ENCODE results near the gene CHRNA4. TPM values are rescaled to one million over a fixed set of nuclear protein-coding genes. Genes with fewer than 3 reads are reported as not detected.
A peak's percentile ranks its signal among the peaks of the same experiment; 100 is the strongest.
"Not testable (repeated sequence)": the region's sequence is repeated elsewhere in the genome, so short reads cannot be mapped to it uniquely, and the experiment has no call there.

Gene CHRNA4
- total RNA-seq, 2 experiments from 2014 or later: not detected

DNA sequence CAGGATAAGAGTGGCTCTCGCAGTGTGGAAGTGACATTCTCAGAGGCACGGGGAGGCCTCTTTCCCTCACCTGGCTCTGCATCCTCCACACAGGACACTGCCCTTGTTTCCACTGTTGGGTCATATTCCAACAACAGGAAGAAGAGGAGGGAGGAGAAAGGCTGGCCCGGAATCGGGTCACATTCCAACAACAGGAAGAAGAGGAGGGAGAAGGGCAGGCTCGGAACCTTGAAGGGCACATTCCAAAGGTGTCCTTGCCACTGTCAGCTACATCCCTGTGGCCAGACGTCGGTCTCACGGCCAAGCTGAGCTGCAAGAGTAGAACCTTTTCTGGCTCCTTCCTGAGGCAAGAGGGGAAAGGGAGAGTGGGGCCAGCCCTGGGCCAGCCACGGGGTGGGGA, 25.4 kb downstream of the CHRNA4 start:
- POLR2A ChIA-PET: no interaction called here
- ATAC-seq (no peak), DNase-seq (no peak)
- CTCF ChIA-PET: no interaction called here
- Mint-ChIP-seq H3K36me3 (ENCODE audit: low read depth) (no peaks in the 10 kb centered on the region), H3K27me3 (ENCODE audit: low read depth) (peaks cover 9% of the 10 kb centered on the region), H3K9me3 (ENCODE audit: insufficient read depth) (peaks cover 3% of the 10 kb centered on the region), H3K27ac (no peak overlapping the region), H3K4me3 (no peak overlapping the region), H3K4me1 (ENCODE audit: low read depth) (no peaks in the 10 kb centered on the region)

DNA sequence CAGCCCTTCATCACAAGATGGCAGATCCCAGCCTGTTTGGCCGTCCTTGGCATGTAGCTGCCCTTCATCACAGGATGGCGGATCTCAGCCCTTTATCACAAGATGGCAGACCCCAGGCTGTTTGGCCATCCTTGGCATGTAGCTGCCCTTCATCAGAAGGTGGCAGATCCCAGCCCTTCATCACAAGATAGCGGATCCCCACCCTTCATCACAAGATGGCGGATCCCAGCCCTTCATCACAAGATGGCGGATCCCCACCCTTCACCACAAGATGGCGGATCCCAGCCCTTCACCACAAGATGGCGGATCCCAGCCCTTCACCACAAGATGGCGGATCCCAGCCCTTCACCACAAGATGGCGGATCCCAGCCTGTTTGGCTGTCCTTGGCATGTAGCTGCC, 26.1 kb downstream of the CHRNA4 start:
- DNase-seq; H3K4me1 Mint-ChIP-seq (ENCODE audit: low read depth); H3K27me3 Mint-ChIP-seq (ENCODE audit: low read depth); H3K27ac Mint-ChIP-seq; ATAC-seq; POLR2A ChIA-PET; H3K9me3 Mint-ChIP-seq (ENCODE audit: insufficient read depth); CTCF ChIA-PET; H3K4me3 Mint-ChIP-seq; H3K36me3 Mint-ChIP-seq (ENCODE audit: low read depth): not testable (repeated sequence)

DNA sequence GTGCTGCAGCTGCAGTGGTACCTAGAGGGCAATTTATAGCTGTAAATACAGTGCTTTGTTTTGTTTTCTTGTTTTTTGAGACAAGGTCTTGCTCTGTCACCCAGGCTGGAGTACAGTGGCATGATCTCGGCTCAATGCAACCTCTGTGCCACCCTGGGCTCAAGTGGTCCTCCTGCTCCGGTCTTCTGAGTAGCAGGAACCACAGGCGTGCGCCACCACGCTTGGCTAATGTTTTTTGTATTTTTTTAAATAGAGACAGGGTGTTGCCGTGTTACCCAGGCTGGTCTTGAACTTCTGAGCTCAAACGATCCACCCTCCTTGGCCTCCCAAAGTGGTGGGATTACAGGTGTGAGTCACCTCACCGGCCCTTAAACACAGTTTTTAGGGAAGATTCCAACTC, 26.8 kb downstream of the CHRNA4 start:
- Mint-ChIP-seq H3K4me1 (ENCODE audit: low read depth) (no peaks in the 10 kb centered on the region), H3K27me3 (ENCODE audit: low read depth) (peaks cover 9% of the 10 kb centered on the region), H3K9me3 (ENCODE audit: insufficient read depth) (peaks cover 3% of the 10 kb centered on the region), H3K36me3 (ENCODE audit: low read depth) (no peaks in the 10 kb centered on the region), H3K4me3 (no peak overlapping the region), H3K27ac (no peak overlapping the region)
- DNase-seq (no peak), ATAC-seq (no peak)
- ChIA-PET POLR2A (no interaction called here), CTCF (no interaction called here)

DNA sequence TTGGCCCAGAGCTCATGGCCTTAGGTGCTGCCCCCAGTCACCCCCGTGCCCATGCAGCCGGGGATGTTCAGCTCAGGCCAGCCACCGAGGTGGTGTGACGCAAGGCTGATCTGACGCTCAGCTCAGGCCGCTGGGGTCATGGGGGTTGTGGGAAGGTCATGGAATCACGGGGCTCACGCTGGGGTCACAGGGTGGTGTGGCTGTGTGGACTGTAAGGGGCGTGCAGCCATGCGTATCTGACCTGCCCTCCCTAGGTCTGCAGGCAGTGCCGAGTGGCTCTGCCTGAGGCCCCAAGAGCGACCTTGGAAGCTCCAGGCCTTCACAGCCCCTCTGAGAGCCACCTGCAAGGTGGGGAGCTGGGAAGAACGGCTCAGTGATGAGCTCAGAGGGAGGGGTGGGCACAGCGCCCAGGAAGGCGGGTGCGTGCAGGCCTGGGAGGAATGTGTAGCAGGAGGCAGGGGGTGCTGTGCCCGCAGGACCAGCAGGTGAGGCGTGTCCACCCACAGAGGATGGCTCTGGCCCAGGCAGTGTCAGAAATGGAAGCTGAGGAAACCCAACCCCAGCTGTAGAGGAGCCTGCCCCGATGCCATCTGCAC, 27.8 kb downstream of the CHRNA4 start:
- ChIA-PET POLR2A (no interaction called here), CTCF (no interaction called here)
- Mint-ChIP-seq H3K36me3 (ENCODE audit: low read depth) (no peaks in the 10 kb centered on the region), H3K9me3 (ENCODE audit: insufficient read depth) (peaks cover 3% of the 10 kb centered on the region), H3K4me3 (no peak overlapping the region), H3K27me3 (ENCODE audit: low read depth) (peaks cover 7% of the 10 kb centered on the region), H3K4me1 (ENCODE audit: low read depth) (no peaks in the 10 kb centered on the region), H3K27ac (no peak overlapping the region)
- ATAC-seq (no peak), DNase-seq (no peak)

DNA sequence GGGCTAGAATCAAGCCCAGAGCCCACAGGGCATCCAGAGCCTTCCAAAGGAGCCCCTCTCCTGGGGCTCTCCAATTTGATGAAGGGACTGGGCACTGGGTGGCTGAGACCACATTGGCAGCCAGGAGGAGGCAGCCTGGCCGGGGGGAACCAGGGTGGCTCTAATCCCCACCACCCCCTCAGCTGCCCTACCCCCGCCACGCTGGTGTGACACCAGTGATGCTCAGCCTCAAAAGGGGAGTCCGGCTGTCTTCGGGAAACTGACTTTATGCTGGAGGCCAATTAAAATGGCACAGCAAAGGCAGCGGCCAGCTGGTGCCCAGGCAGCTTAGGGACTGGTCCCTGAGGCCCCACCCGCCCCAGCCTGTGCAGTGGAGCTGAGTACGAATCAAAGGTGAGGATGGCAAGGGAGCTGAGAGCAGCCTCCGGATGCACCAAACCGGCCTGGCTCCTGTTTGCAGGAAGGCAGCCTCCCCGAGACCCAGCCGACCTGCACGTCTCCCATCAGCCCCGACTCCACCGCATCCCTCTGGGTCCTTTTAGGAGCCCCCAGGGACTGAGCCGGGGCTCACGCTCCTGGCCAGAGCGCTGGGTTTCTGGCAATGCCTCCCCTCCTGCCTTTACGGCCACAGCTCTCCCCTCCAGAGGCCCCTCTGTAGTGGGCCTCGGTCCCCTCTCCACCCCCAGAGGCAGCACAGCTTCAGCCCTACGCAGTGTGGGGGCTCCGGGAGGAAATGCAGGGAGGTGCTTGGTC, 28.5 kb downstream of the CHRNA4 start:
- H3K27ac Mint-ChIP-seq: no peak overlapping the region
- POLR2A ChIA-PET: no interaction called here
- peaks cover 3% of the 10 kb centered on the region for H3K9me3 Mint-ChIP-seq (ENCODE audit: insufficient read depth)
- no peak for DNase-seq
- peaks cover 4% of the 10 kb centered on the region for H3K27me3 Mint-ChIP-seq (ENCODE audit: low read depth)
- ATAC-seq: no peak
- CTCF ChIA-PET: no interaction called here
- H3K36me3 Mint-ChIP-seq (ENCODE audit: low read depth): no peaks in the 10 kb centered on the region
- no peak overlapping the region for H3K4me3 Mint-ChIP-seq
- no peaks in the 10 kb centered on the region for H3K4me1 Mint-ChIP-seq (ENCODE audit: low read depth)

DNA sequence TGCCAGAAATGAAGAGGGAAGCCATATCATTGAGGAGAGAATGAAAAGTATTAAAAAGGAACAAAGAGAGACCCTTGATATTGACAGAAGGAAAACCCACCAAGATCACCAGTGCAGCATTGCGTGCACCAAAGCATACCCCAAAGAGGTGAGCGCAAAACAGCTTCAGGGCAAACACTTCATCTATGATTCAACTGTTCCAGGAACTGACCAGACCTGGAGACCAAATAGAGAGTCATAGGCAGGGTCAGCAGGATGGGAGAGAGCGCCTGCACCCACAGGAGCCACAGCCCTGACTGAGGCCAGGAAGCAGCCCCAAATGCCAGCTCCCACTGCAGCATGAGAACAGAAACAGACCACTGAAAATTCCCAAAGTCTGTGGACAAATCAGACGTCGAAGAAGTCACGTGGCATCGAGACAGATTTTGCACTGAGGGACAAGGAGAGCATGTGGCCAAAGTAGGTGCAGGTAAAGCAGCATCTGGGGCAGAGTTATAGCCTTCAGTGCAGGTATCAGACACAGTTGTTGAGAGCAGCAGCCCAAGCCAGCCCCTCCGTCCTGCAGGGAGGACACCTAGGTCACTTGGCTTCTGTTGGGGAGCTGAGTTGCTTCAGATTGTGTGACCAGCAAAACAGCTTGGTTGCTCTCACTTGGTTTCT, 29.3 kb downstream of the CHRNA4 start:
- POLR2A ChIA-PET: no interaction called here
- Mint-ChIP-seq H3K4me3 (no peak overlapping the region), H3K36me3 (ENCODE audit: low read depth) (no peaks in the 10 kb centered on the region), H3K27ac (no peak overlapping the region), H3K27me3 (ENCODE audit: low read depth) (peaks cover 4% of the 10 kb centered on the region), H3K9me3 (ENCODE audit: insufficient read depth) (peaks cover 6% of the 10 kb centered on the region), H3K4me1 (ENCODE audit: low read depth) (peaks cover 3% of the 10 kb centered on the region)
- no peak for DNase-seq
- CTCF ChIA-PET: no interaction called here
- ATAC-seq: no peak

DNA sequence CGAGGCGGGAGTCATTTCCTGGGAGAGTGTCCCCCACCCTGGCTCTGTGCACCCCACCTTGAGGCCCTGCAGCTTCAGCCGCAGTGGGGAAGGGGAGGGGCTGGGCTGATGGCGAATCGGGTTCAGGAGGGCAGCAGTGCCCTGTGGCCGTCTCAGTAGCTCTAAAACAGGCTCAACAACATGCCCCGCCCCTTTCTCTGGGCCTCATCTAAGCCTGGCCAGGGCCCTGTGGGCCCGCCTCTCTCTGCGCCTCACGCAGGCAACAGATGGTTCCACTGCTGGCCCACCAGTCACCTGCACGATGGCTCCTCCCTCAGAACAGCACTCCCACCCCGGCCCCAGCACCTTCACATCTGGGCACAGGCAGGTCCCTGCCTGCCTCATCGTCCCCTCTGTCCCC, 30.2 kb downstream of the CHRNA4 start:
- H3K4me3 Mint-ChIP-seq: no peak overlapping the region
- DNase-seq (no peak), ATAC-seq (no peak)
- CTCF ChIA-PET: no interaction called here
- no peaks in the 10 kb centered on the region for H3K27me3 Mint-ChIP-seq (ENCODE audit: low read depth)
- peaks cover 5% of the 10 kb centered on the region for H3K4me1 Mint-ChIP-seq (ENCODE audit: low read depth)
- no peak overlapping the region for H3K27ac Mint-ChIP-seq
- H3K9me3 Mint-ChIP-seq (ENCODE audit: insufficient read depth): peaks cover 6% of the 10 kb centered on the region
- no peaks in the 10 kb centered on the region for H3K36me3 Mint-ChIP-seq (ENCODE audit: low read depth)
- POLR2A ChIA-PET: no interaction called here

DNA sequence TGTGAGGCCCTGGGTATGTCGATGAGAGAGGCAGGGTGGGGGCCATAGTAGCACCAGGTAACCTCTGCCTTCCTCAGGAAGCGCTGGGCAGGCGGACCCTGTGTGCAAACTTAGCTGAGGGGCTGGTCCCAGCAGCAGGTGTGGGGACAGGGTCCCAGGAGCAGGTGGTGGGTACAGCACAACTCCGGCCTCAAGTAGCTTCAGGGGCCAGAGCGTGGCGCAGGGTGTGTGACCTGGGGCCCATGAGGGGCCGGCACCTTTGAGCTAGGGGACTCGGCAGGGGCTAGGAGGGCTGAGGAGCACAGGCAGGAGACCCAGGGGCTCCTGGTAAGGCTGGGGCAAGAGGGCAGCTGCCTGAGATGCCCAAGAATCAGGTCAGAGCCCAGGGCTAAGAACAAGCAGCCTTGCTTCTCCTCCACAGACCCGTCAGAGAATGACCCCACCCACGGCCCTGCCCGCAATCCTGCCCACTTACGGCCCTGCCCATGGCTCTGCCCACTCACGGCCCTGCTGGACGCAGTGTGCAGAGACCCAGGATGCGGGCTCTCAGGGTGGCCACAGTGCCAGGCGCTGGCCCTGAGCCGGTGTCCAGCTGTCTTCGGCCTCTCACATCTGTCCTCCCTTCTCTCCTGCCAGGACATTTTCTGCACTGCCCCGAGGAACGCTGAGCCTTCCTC, 30.9 kb downstream of the CHRNA4 start:
- Mint-ChIP-seq H3K9me3 (ENCODE audit: insufficient read depth) (peaks cover 6% of the 10 kb centered on the region), H3K27ac (no peak overlapping the region), H3K4me1 (ENCODE audit: low read depth) (peaks cover 5% of the 10 kb centered on the region), H3K27me3 (ENCODE audit: low read depth) (no peaks in the 10 kb centered on the region), H3K36me3 (ENCODE audit: low read depth) (no peaks in the 10 kb centered on the region), H3K4me3 (no peak overlapping the region)
- DNase-seq (no peak), ATAC-seq (no peak)
- CTCF ChIA-PET: no interaction called here
- POLR2A ChIA-PET: interaction anchor here (0.6 kb wide), 1 partner anchor 15 kb away, joined by 3 read pairs; no protein-coding TSS in a partner anchor

DNA sequence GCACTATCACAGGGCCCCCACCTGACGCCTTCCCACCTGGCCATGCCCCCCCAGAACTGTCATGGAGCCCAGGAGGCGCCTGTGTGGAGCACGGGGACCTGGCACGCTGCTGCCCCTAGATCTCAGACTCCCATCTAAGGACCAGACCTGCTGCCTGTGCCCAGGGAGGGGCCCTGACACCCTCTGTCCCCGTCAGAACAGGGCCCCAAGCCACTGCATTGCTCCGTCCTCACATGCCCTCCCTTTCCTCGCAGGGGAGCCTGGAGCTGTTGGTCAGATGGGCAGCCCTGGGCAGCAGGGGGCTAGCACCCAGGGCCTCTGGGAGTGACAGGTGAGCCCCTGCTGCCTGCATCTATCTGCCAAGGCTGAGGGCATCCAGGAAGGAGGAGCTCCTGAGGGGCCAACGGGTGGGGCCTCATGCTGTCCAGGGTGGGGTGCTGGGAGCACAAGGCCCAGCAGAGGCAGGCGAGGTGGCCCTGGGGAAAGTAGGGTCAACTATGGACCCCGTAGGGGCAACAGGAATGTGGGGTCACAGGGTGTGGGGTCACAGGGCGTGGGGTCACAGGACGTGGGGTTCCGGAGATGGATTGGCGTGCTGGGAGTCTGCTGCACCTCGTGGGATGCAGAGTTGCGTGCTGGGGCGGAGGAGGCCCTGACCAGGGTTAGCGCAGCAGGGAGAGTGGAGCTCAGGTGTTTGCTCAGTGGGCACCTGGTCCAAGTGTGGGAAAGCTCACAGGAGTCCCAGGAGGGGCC, 31.6 kb downstream of the CHRNA4 start:
- Mint-ChIP-seq H3K9me3 (ENCODE audit: insufficient read depth) (peaks cover 6% of the 10 kb centered on the region), H3K4me1 (ENCODE audit: low read depth) (peaks cover 5% of the 10 kb centered on the region), H3K27ac (peak overlapping the region; percentile 37), H3K27me3 (ENCODE audit: low read depth) (no peaks in the 10 kb centered on the region), H3K4me3 (no peak overlapping the region), H3K36me3 (ENCODE audit: low read depth) (no peaks in the 10 kb centered on the region)
- CTCF ChIA-PET: no interaction called here
- POLR2A ChIA-PET: no interaction called here
- DNase-seq (no peak), ATAC-seq (no peak)

DNA sequence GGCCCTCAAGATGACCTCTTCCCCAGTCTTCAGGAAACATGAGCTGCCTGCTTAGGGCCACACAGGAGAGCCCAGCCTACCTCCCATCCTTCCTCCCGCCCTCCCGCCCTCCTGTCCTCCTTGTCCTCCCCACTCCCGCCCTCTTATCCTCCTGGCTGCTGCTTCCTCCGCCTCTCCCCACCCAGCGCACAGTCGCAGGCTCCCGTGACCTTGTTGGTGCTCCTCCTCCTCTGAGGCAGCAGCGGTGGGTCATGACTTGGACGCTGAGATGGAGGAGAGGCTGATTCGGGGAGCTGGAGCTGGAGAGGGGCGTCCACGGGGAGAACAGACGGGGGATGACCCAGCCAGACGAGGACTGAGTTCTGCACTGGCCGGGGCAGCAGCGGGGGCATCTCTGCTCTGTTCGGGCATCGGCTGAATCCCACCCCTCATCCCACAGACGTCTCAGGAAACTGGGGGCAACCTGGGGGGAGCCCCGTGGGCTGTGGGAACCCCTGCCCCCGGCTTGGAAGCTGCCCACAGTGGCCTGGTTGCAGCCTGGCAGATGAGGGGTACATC, 32.4 kb downstream of the CHRNA4 start:
- H3K27me3 Mint-ChIP-seq (ENCODE audit: low read depth): peaks cover 4% of the 10 kb centered on the region
- H3K4me1 Mint-ChIP-seq (ENCODE audit: low read depth): peaks cover 5% of the 10 kb centered on the region
- POLR2A ChIA-PET: no interaction called here
- DNase-seq: no peak
- CTCF ChIA-PET: no interaction called here
- no peak overlapping the region for H3K4me3 Mint-ChIP-seq
- no peak overlapping the region for H3K27ac Mint-ChIP-seq
- peaks cover 6% of the 10 kb centered on the region for H3K9me3 Mint-ChIP-seq (ENCODE audit: insufficient read depth)
- no peak for ATAC-seq
- no peaks in the 10 kb centered on the region for H3K36me3 Mint-ChIP-seq (ENCODE audit: low read depth)

DNA sequence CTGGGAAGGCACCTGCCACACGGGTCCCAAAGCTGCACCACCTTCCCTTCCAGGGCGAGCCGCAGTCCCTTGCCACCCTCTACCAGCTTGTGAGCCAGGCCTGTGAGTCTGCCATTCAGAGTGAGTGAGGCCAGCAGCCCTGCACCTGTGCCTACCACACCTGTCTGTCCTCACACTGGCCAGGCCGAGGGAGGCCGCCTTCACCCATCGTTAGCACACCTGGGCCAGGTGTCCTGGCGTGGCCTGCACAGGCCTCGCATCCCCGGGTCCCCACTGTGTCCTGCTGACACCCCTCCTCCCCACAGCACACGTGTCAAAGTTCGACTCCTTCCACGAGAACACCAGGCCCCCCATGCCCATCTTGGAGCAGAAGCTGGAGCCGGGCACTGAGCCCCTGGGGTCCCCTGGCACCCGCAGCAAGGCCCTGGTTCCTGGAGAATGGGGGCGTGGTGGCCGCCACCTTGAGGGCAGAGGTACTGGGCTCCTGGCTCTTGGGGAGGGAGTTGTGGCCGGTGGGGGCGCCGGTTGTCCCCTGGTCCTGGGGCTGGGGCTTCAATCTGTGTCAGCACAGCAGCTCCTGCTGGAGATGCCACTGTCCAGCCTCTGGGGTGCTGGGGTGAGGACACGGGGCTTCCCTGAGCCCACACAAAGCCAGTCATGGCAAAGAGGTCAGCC, 33.0 kb downstream of the CHRNA4 start:
- H3K9me3 Mint-ChIP-seq (ENCODE audit: insufficient read depth): peaks cover 6% of the 10 kb centered on the region
- ChIA-PET POLR2A (no interaction called here), CTCF (interaction anchor here (0.7 kb wide), 1 partner anchor 18 kb away, joined by 4 read pairs; no protein-coding TSS in a partner anchor)
- H3K36me3 Mint-ChIP-seq (ENCODE audit: low read depth): no peaks in the 10 kb centered on the region
- H3K4me1 Mint-ChIP-seq (ENCODE audit: low read depth): peaks cover 5% of the 10 kb centered on the region
- DNase-seq (no peak), ATAC-seq (no peak)
- peak overlapping the region; percentile 60 for H3K27ac Mint-ChIP-seq
- H3K27me3 Mint-ChIP-seq (ENCODE audit: low read depth): peaks cover 9% of the 10 kb centered on the region
- H3K4me3 Mint-ChIP-seq: no peak overlapping the region

Measured in activated CD8-positive, alpha-beta T cell treated with anti-CD3 and anti-CD28 coated beads, Interleukin-2, amount 10 ng/mL, durations not matched to agents 7 days and 5 days (primary cell).